HUES64 (cell line): Measurements from ENCODE around the gene LYVE1.

Experiments used
- H3K27ac ChIP-seq: 2 replicates; pipeline ENCODE4 v1.7.0; 2013; ENCODE audit warnings: low read depth, low read length, inconsistent platforms
- H3K27me3 ChIP-seq: 2 replicates; pipeline ENCODE4 v1.6.1; 2013; ENCODE audit warnings: mild to moderate bottlenecking, low read length; ENCODE audit not compliant: insufficient read depth
- H3K36me3 ChIP-seq: 2 replicates; pipeline ENCODE4 v1.6.1; 2013; ENCODE audit warnings: mild to moderate bottlenecking, low read length; ENCODE audit not compliant: insufficient read depth
- H3K4me1 ChIP-seq: 2 replicates; pipeline ENCODE4 v1.6.1; 2013; ENCODE audit warnings: mild to moderate bottlenecking, low read length, moderate library complexity; ENCODE audit not compliant: insufficient read depth
- H3K4me3 ChIP-seq: 2 replicates; pipeline ENCODE4 v1.5.1; 2013; ENCODE audit warnings: mild to moderate bottlenecking, low read length, moderate library complexity
- H3K9ac ChIP-seq: 2 replicates; pipeline ENCODE4 v1.6.1; 2013; ENCODE audit warnings: mild to moderate bottlenecking, low read depth, low read length
- H3K9me3 ChIP-seq: 2 replicates; pipeline ENCODE4 v1.6.1; 2013; ENCODE audit warnings: low read depth, low read length; ENCODE audit not compliant: insufficient read depth
- WGBS: fragments of 150-250, 120-280 bp; methylation state at CpG from one replicate; pipeline ENCODE4 v1.1.7; 2013; ENCODE audit warnings: missing lambda C conversion rate; 5-methylcytosine and 5-hydroxymethylcytosine counted together

LYVE1 gene

GRCh38 chr11:10573556-10573955 is 5.1 kb upstream of the LYVE1 start:
- H3K4me1 ChIP-seq = peaks cover 14% of the 10 kb centered on the region

GRCh38 chr11:10573028-10573427 is 4.6 kb upstream of the LYVE1 start:
- no peaks in the 10 kb centered on the region for H3K36me3 ChIP-seq
- H3K27ac ChIP-seq = no peak overlapping the region
- H3K4me1 ChIP-seq = peaks cover 15% of the 10 kb centered on the region
- H3K4me3 ChIP-seq = no peak overlapping the region
- no peaks in the 10 kb centered on the region for H3K27me3 ChIP-seq
- H3K9me3 ChIP-seq = no peaks in the 10 kb centered on the region
- no peak overlapping the region for H3K9ac ChIP-seq

More at GRCh38 chr11:10573556-10573955, 5.1 kb upstream of the LYVE1 start:
- H3K36me3 ChIP-seq = no peaks in the 10 kb centered on the region
- no peaks in the 10 kb centered on the region for H3K27me3 ChIP-seq
- WGBS = 80% methylated on average over 3 of the region's 3 CpGs
- H3K4me3 ChIP-seq = no peak overlapping the region
- no peaks in the 10 kb centered on the region for H3K9me3 ChIP-seq
- no peak overlapping the region for H3K9ac ChIP-seq
- H3K27ac ChIP-seq = no peak overlapping the region

- Histone ChIP-seq H3K36me3 (no peaks in the 10 kb centered on the region), H3K9me3 (no peaks in the 10 kb centered on the region), H3K9ac (no peak overlapping the region), H3K4me3 (no peak overlapping the region), H3K27me3 (no peaks in the 10 kb centered on the region), H3K4me1 (peaks cover 15% of the 10 kb centered on the region), H3K27ac (no peak overlapping the region)
- WGBS = 87% methylated on average over 2 of the region's 2 CpGs
Observed at GRCh38 chr11:10572533-10572932, 4.1 kb upstream of the LYVE1 start.

- 95% methylated on average over 2 of the region's 2 CpGs for WGBS
- Histone ChIP-seq H3K9me3 (no peaks in the 10 kb centered on the region), H3K4me3 (no peak overlapping the region), H3K27ac (no peak overlapping the region), H3K4me1 (peaks cover 15% of the 10 kb centered on the region), H3K27me3 (no peaks in the 10 kb centered on the region), H3K36me3 (no peaks in the 10 kb centered on the region), H3K9ac (no peak overlapping the region)
Observed at GRCh38 chr11:10567446-10567845, 1.0 kb downstream of the LYVE1 start.

GRCh38 chr11:10566257-10566957 is 2.1 kb downstream of the LYVE1 start:
- Histone ChIP-seq H3K9ac (no peak overlapping the region), H3K4me3 (no peak overlapping the region), H3K36me3 (no peaks in the 10 kb centered on the region), H3K27me3 (no peaks in the 10 kb centered on the region), H3K4me1 (peaks cover 15% of the 10 kb centered on the region), H3K27ac (no peak overlapping the region), H3K9me3 (no peaks in the 10 kb centered on the region)
- 87% methylated on average over 5 of the region's 6 CpGs for WGBS

- no peak overlapping the region for H3K27ac ChIP-seq
- no peaks in the 10 kb centered on the region for H3K36me3 ChIP-seq
- WGBS = 98% methylated on average over 4 of the region's 4 CpGs
- H3K4me1 ChIP-seq = peaks cover 15% of the 10 kb centered on the region
- no peaks in the 10 kb centered on the region for H3K9me3 ChIP-seq
- H3K27me3 ChIP-seq = no peaks in the 10 kb centered on the region
- no peak overlapping the region for H3K9ac ChIP-seq
- no peak overlapping the region for H3K4me3 ChIP-seq
Observed at GRCh38 chr11:10565493-10565892, 3.0 kb downstream of the LYVE1 start.

GRCh38 chr11:10564696-10565318 is 3.7 kb downstream of the LYVE1 start:
- no peaks in the 10 kb centered on the region for H3K9me3 ChIP-seq
- no peaks in the 10 kb centered on the region for H3K27me3 ChIP-seq
- no peak overlapping the region for H3K4me3 ChIP-seq
- peaks cover 13% of the 10 kb centered on the region for H3K4me1 ChIP-seq
- no peak overlapping the region for H3K9ac ChIP-seq
- H3K27ac ChIP-seq = no peak overlapping the region
- no CpG with 5 or more reads among the region's 1 CpG for WGBS
- H3K36me3 ChIP-seq = no peaks in the 10 kb centered on the region

GRCh38 chr11:10564030-10564429 is 4.4 kb downstream of the LYVE1 start:
- H3K27ac ChIP-seq = no peak overlapping the region
- H3K36me3 ChIP-seq = no peaks in the 10 kb centered on the region
- peaks cover 6% of the 10 kb centered on the region for H3K4me1 ChIP-seq
- no peak overlapping the region for H3K4me3 ChIP-seq
- no peaks in the 10 kb centered on the region for H3K27me3 ChIP-seq
- H3K9ac ChIP-seq = no peak overlapping the region
- no peaks in the 10 kb centered on the region for H3K9me3 ChIP-seq
- WGBS = 90% methylated on average over 3 of the region's 3 CpGs

GRCh38 chr11:10561947-10562346 is 6.5 kb downstream of the LYVE1 start:
- H3K36me3 ChIP-seq = no peaks in the 10 kb centered on the region

GRCh38 chr11:10561043-10561818 is 7.2 kb downstream of the LYVE1 start:
- WGBS = 87% methylated on average over 2 of the region's 3 CpGs
- Histone ChIP-seq H3K9me3 (no peaks in the 10 kb centered on the region), H3K9ac (no peak overlapping the region), H3K27me3 (no peaks in the 10 kb centered on the region), H3K27ac (no peak overlapping the region), H3K36me3 (no peaks in the 10 kb centered on the region), H3K4me3 (no peak overlapping the region), H3K4me1 (no peaks in the 10 kb centered on the region)

More at GRCh38 chr11:10561947-10562346, 6.5 kb downstream of the LYVE1 start:
- Histone ChIP-seq H3K9me3 (no peaks in the 10 kb centered on the region), H3K9ac (no peak overlapping the region), H3K27me3 (no peaks in the 10 kb centered on the region), H3K4me1 (no peaks in the 10 kb centered on the region), H3K4me3 (no peak overlapping the region), H3K27ac (no peak overlapping the region)
- WGBS = 96% methylated on average over 1 of the region's 1 CpG

- WGBS = 96% methylated on average over 3 of the region's 3 CpGs
- Histone ChIP-seq H3K27me3 (no peaks in the 10 kb centered on the region), H3K4me1 (peaks cover 3% of the 10 kb centered on the region; the same call in 1 of the 2 replicates), H3K9me3 (no peaks in the 10 kb centered on the region), H3K4me3 (no peak overlapping the region), H3K27ac (no peak overlapping the region), H3K9ac (no peak overlapping the region), H3K36me3 (no peaks in the 10 kb centered on the region)
Observed at GRCh38 chr11:10558288-10558687, 10.2 kb downstream of the LYVE1 start.
